WTC11 (cell line): Measurements from ENCODE around the gene GIMAP8. TPM values are rescaled to one million over a fixed set of nuclear protein-coding genes. Genes with fewer than 3 reads are reported as not detected.

Experiments used
- ATAC-seq: fragments of 200-7000 bp; cut with Tn5 transposase; 2 replicates; pipeline ENCODE4 v1.10.0; 2021; ENCODE audit warnings: mild to moderate bottlenecking, moderate library complexity
- CTCF ChIA-PET: fragments of 300-600 bp; sonication (Branson Sonifier 250); formaldehyde crosslinking; loops from one replicate; lab custom pipeline; 2021; ENCODE audit warnings: antibody characterized with exemption; lab: Charles Lee
- POLR2A ChIA-PET: fragments of 350-600 bp; sonication (Branson Sonifier 250); formaldehyde crosslinking; loops from one replicate; lab custom pipeline; 2021; ENCODE audit warnings: antibody characterized with exemption; lab: Charles Lee
- DNase-seq: peaks from one replicate; pipeline ENCODE4 v3.0.0; 2021; ENCODE audit warnings: low spot score
- H3K27ac Mint-ChIP-seq: 2 replicates; pipeline ENCODE4 v1.8.0; 2021; ENCODE audit warnings: mixed read lengths
- H3K27me3 Mint-ChIP-seq: 2 replicates; pipeline ENCODE4 v1.8.0; 2021; ENCODE audit warnings: low read depth, mild to moderate bottlenecking, moderate library complexity, mixed read lengths
- H3K36me3 Mint-ChIP-seq: 2 replicates; pipeline ENCODE4 v1.8.0; 2021; ENCODE audit warnings: mixed read lengths
- H3K4me1 Mint-ChIP-seq: 2 replicates; pipeline ENCODE4 v1.8.0; 2022; ENCODE audit warnings: mixed read lengths
- H3K4me3 Mint-ChIP-seq: 2 replicates; pipeline ENCODE4 v1.8.0; 2021; ENCODE audit warnings: mild to moderate bottlenecking, moderate library complexity, mixed read lengths
- H3K9me3 Mint-ChIP-seq: 2 replicates; pipeline ENCODE4 v1.8.0; 2021; ENCODE audit warnings: mixed read lengths
- ATF6 ChIP-seq: sonication (generic); formaldehyde crosslinking; IDR thresholded peaks from 2 replicates; pipeline ENCODE4 v1.8.1; 2023; ENCODE audit warnings: mild to moderate bottlenecking, missing genetic modification reagents
- CREB1 ChIP-seq: sonication (generic); formaldehyde crosslinking; IDR thresholded peaks from 2 replicates; pipeline ENCODE4 v1.8.0; 2023; ENCODE audit warnings: mild to moderate bottlenecking, missing genetic modification reagents
- ETV6 ChIP-seq: sonication (generic); formaldehyde crosslinking; IDR thresholded peaks from 2 replicates; pipeline ENCODE4 v1.8.1; 2022; ENCODE audit warnings: mild to moderate bottlenecking, missing genetic modification reagents
- HMGA2 ChIP-seq: fragments of 250-450 bp; sonication (Bioruptor Pico); IDR thresholded peaks from 2 replicates; pipeline ENCODE4 v1.4.0; 2021; ENCODE audit warnings: mild to moderate bottlenecking, moderate library complexity
- JAZF1 ChIP-seq: fragments of 250-450 bp; sonication (Bioruptor Pico); IDR thresholded peaks from 2 replicates; pipeline ENCODE4 v1.9.0; 2021; ENCODE audit warnings: moderate library complexity, mild to moderate bottlenecking, inconsistent platforms
- MAX ChIP-seq: sonication (generic); formaldehyde crosslinking; IDR thresholded peaks from 2 replicates; pipeline ENCODE4 v1.8.0; 2022; ENCODE audit warnings: mild to moderate bottlenecking, missing genetic modification reagents
- MLX ChIP-seq: sonication (generic); formaldehyde crosslinking; IDR thresholded peaks from 2 replicates; pipeline ENCODE4 v1.8.1; 2023; ENCODE audit warnings: mild to moderate bottlenecking, missing genetic modification reagents, moderate library complexity
- MXD4 ChIP-seq: fragments of 250-450 bp; sonication (Bioruptor Pico); IDR thresholded peaks from 2 replicates; pipeline ENCODE4 v1.8.0; 2021; ENCODE audit warnings: mild to moderate bottlenecking, moderate library complexity, borderline replicate concordance
- MYBL2 ChIP-seq: sonication (generic); formaldehyde crosslinking; IDR thresholded peaks from 2 replicates; pipeline ENCODE4 v1.8.1; 2023; ENCODE audit warnings: mild to moderate bottlenecking, moderate library complexity, missing genetic modification reagents
- NR2C2 ChIP-seq: sonication (generic); formaldehyde crosslinking; IDR thresholded peaks from 2 replicates; pipeline ENCODE4 v1.8.0; 2022; ENCODE audit warnings: mild to moderate bottlenecking, missing genetic modification reagents
- RELA ChIP-seq: sonication (generic); formaldehyde crosslinking; IDR thresholded peaks from 2 replicates; pipeline ENCODE4 v1.8.1; 2022; ENCODE audit warnings: missing genetic modification reagents, mild to moderate bottlenecking, borderline replicate concordance
- SP1 ChIP-seq: sonication (generic); formaldehyde crosslinking; conservative IDR thresholded peaks from 2 replicates; pipeline ENCODE4 v1.8.1; 2022; ENCODE audit warnings: missing genetic modification reagents
- USF1 ChIP-seq: sonication (generic); formaldehyde crosslinking; IDR thresholded peaks from 2 replicates; pipeline ENCODE4 v1.8.0; 2022; ENCODE audit warnings: mild to moderate bottlenecking, missing genetic modification reagents
- USF2 ChIP-seq: sonication (generic); formaldehyde crosslinking; IDR thresholded peaks from 2 replicates; pipeline ENCODE4 v1.8.1; 2023; ENCODE audit warnings: mild to moderate bottlenecking, missing genetic modification reagents, moderate library complexity
- ZBTB21 ChIP-seq: sonication (generic); formaldehyde crosslinking; IDR thresholded peaks from 2 replicates; pipeline ENCODE4 v1.8.1; 2023; ENCODE audit warnings: mild to moderate bottlenecking, missing genetic modification reagents, borderline replicate concordance
- ZMAT4 ChIP-seq: fragments of 250-450 bp; sonication (Bioruptor Pico); IDR thresholded peaks from 2 replicates; pipeline ENCODE4 v1.9.0; 2021; ENCODE audit warnings: mild to moderate bottlenecking
- ZNF232 ChIP-seq: sonication (generic); formaldehyde crosslinking; IDR thresholded peaks from 2 replicates; pipeline ENCODE4 v1.8.0; 2022; ENCODE audit warnings: mild to moderate bottlenecking, missing genetic modification reagents
- ZNF281 ChIP-seq: sonication (generic); formaldehyde crosslinking; IDR thresholded peaks from 2 replicates; pipeline ENCODE4 v1.8.0; 2023; ENCODE audit warnings: mild to moderate bottlenecking, missing genetic modification reagents
- ZNF416 ChIP-seq: fragments of 250-450 bp; sonication (Bioruptor Pico); IDR thresholded peaks from 2 replicates; pipeline ENCODE4 v1.9.0; 2021; ENCODE audit warnings: mild to moderate bottlenecking, inconsistent platforms
- ZNF423 ChIP-seq: fragments of 250-450 bp; sonication (Bioruptor Pico); IDR thresholded peaks from 2 replicates; pipeline ENCODE4 v2.1.2; 2022; ENCODE audit warnings: mild to moderate bottlenecking, moderate library complexity
- ZNF425 ChIP-seq: fragments of 250-450 bp; sonication (Bioruptor Pico); conservative IDR thresholded peaks from 2 replicates; pipeline ENCODE4 v1.9.0; 2021; ENCODE audit warnings: mild to moderate bottlenecking
- ZNF671 ChIP-seq: fragments of 250-450 bp; sonication (Bioruptor Pico); IDR thresholded peaks from 2 replicates; pipeline ENCODE4 v1.8.0; 2021; ENCODE audit warnings: mild to moderate bottlenecking
- ZSCAN18 ChIP-seq: fragments of 250-450 bp; sonication (Bioruptor Pico); IDR thresholded peaks from 2 replicates; pipeline ENCODE4 v2.1.2; 2022; ENCODE audit warnings: mild to moderate bottlenecking, moderate library complexity
- total RNA-seq: library from RNA; stranded (reverse); gene quantifications from 3 replicates; pipeline ENCODE4 v1.2.3, GENCODE V29; 2021

The GIMAP8 gene
- total RNA-seq, 1 experiment from 2014 or later, result 0.09 TPM

- Mint-ChIP-seq H3K9me3 (peaks cover 55% of the 10 kb centered on the region), H3K4me1 (no peaks in the 10 kb centered on the region), H3K27me3 (peaks cover 30% of the 10 kb centered on the region), H3K27ac (no peak overlapping the region), H3K4me3 (no peak overlapping the region), H3K36me3 (peaks cover 17% of the 10 kb centered on the region; the same call in 1 of the 2 replicates)
- no peak for ATAC-seq
- TF ChIP-seq ZNF416 (CRISPR knock-in tag) (no peak), HMGA2 (no peak), ATF6 (no peak), MLX (no peak), MYBL2 (CRISPR knock-in tag) (no peak), CREB1 (CRISPR knock-in tag) (no peak), ZNF423 (no peak), MAX (no peak), MXD4 (CRISPR knock-in tag) (no peak), ZBTB21 (CRISPR knock-in tag) (no peak)
- DNase-seq, result no peak
- ChIA-PET POLR2A (no interaction called here), CTCF (no interaction called here)
Observed at GRCh38 chr7:150462413-150462812, 12.0 kb downstream of the GIMAP8 start.

GRCh38 chr7:150463461-150463860 is 13.0 kb downstream of the GIMAP8 start:
- DNase-seq (no peak), ATAC-seq (no peak)
- Mint-ChIP-seq H3K27ac (no peak overlapping the region), H3K4me1 (no peaks in the 10 kb centered on the region), H3K4me3 (no peak overlapping the region), H3K36me3 (peaks cover 12% of the 10 kb centered on the region; the same call in 1 of the 2 replicates), H3K27me3 (peaks cover 37% of the 10 kb centered on the region), H3K9me3 (peaks cover 44% of the 10 kb centered on the region)
- CTCF ChIA-PET, result no interaction called here
- POLR2A ChIA-PET, result no interaction called here
- no peak for TF ChIP-seq ETV6 (CRISPR knock-in tag)
- no peak for TF ChIP-seq ZNF281 (CRISPR knock-in tag)
- TF ChIP-seq ZBTB21 (CRISPR knock-in tag), result no peak
- no peak for TF ChIP-seq NR2C2 (CRISPR knock-in tag)
- no peak for TF ChIP-seq ZNF232 (CRISPR knock-in tag)
- TF ChIP-seq ZNF425, result no peak
- no peak for TF ChIP-seq USF2 (CRISPR knock-in tag)
- TF ChIP-seq USF1 (CRISPR knock-in tag), result no peak
- no peak for TF ChIP-seq JAZF1 (CRISPR knock-in tag)
- TF ChIP-seq SP1 (CRISPR knock-in tag), result no peak
- no peak for TF ChIP-seq HMGA2
- no peak for TF ChIP-seq ZNF671
- TF ChIP-seq RELA (CRISPR knock-in tag), result no peak
- no peak for TF ChIP-seq ZMAT4
- no peak for TF ChIP-seq ATF6
- no peak for TF ChIP-seq ZSCAN18 (CRISPR knock-in tag)
